ENCODE data around the gene PABPN1L. TPM values are rescaled to one million over a fixed set of nuclear protein-coding genes. Genes with fewer than 3 reads are reported as not detected.

Gene PABPN1L
- total and polyA plus RNA-seq, 10 of the 15 experiments (the other 5 are each of a cell fraction or from before 2014, with no cell fraction given) = not detected

DNA sequence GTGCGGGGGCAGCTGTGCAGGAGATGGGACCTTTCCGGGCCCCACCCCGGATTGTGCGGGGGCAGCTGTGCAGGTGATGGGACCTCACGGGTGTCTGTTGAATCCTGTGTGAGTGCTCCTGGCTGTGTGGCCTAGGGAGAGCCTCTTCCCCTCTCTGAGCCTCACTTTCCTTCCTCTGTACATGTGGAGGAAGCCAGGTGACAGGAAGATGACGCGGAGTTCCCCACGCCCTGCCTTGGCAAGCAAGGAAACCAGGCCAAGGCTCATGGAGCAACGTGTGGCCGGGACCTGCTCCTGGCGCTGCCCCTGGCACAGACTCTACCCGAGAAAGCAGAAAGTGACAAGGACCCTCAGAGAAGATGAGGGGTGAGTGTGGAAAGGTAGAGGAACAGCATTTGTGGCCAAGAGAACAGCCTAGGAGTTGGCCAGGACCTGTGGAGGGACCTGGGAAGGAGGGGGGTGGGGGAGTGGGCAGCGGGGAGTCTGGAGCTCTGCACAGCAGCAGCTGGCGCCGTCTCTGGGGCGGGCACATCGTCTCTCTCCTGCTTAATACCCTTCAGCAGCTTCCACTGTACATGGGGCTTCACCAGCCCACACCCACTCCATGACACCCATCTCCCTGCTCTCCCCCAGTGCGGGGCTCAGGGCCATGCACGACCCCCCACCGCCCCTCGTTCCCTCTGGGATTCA, 38.4 kb upstream of the PABPN1L start:
- intact Hi-C loops (cut with micrococcal nuclease; ENCODE audit: unreplicated experiment) (no loop called here), in situ Hi-C loops (cut with MboI) (no loop called here)
- BruUV-seq (replicated peaks) = no TSS peak
- Histone ChIP-seq H2AFZ (ENCODE audit: control insufficient read depth, low read depth, low read length) (no peak overlapping the region), H4K20me1 (ENCODE audit: control insufficient read depth, insufficient read depth) (peaks cover 3% of the 10 kb centered on the region; the same call in 1 of the 2 replicates), H3K4me2 (ENCODE audit: control insufficient read depth, insufficient read depth) (no peak overlapping the region), H3K27ac (ENCODE audit: control insufficient read depth, insufficient read depth) (no peak overlapping the region), H3K27me3 (replicated peaks in 1 of 2; ENCODE audit: control insufficient read depth in 2 of 2, insufficient read depth in 2 of 2, low read length in 1 of 2) (no peaks in the 10 kb centered on the region), H3K9ac (ENCODE audit: control insufficient read depth, insufficient read depth, low read length) (no peak overlapping the region), H3K4me1 (ENCODE audit: control insufficient read depth, insufficient read depth, low read length) (no peaks in the 10 kb centered on the region; the same call in 1 of the 2 replicates), H3K9me3 (replicated peaks; ENCODE audit: control insufficient read depth, insufficient read depth, low read length) (no peaks in the 10 kb centered on the region), H3K4me3 (no peak overlapping the region), H3K79me2 (ENCODE audit: control insufficient read depth, insufficient read depth, low read length) (no peaks in the 10 kb centered on the region; the same call in 1 of the 2 replicates), H3K36me3 (ENCODE audit: control insufficient read depth in 2 of 2, insufficient read depth in 2 of 2, low read length in 1 of 2) (no peaks in the 10 kb centered on the region; a peak in 2 of 4 replicates)
- ChIA-PET CTCF (no interaction called here), POLR2A (no interaction called here), RAD21 (ENCODE audit: unreplicated experiment) (no interaction called here), SMC1A (ENCODE audit: uncharacterized antibody, unreplicated experiment) (no interaction called here)
- FAIRE-seq (no peak), DNase-seq (ENCODE audit: low read depth, low spot score) (no peak), ATAC-seq (no peak)
- TF ChIP-seq TCF3 (IDR thresholded peaks at IDR 0.05; ENCODE audit: borderline replicate concordance, insufficient read depth, low read depth, low read length) = no peak
- whole genome bisulfite sequencing (ENCODE audit: insufficient coverage, insufficient replicate concordance, low lambda C conversion rate, missing lambda C conversion rate) = 82% methylated on average over 19 of the region's 21 CpGs

DNA sequence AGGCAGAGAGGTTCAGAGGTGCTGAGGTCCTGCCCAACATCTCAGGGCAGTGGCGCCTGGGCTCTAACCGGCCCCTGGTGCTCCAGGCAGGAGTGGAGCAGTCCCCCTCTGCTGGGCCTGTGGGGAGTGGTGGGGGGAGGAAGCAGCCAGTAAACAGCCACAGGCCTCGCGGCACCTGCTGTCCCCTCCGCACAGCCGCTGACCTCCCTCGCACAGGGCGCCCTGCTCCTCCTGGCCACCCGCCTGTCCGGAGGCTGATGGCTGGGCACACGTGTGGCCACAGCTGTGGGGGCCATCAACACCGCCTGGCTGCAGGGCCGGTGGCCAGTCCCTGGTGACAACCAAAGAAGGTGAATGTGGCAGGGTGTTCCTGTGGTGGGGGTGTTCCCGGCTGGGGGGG, 36.8 kb upstream of the PABPN1L start:
- H3K79me2 ChIP-seq (ENCODE audit: control insufficient read depth, insufficient read depth, low read length) = no peaks in the 10 kb centered on the region; the same call in 1 of the 2 replicates
- SMC1A ChIA-PET (ENCODE audit: uncharacterized antibody, unreplicated experiment) = no interaction called here
- in situ Hi-C loops (cut with MboI) (no loop called here), intact Hi-C loops (cut with micrococcal nuclease; ENCODE audit: unreplicated experiment) (no loop called here)
- ATAC-seq (no peak), FAIRE-seq (no peak), DNase-seq (ENCODE audit: low read depth, low spot score) (no peak)
- peaks cover 3% of the 10 kb centered on the region; the same call in 1 of the 2 replicates for H4K20me1 ChIP-seq (ENCODE audit: control insufficient read depth, insufficient read depth)
- POLR2A ChIA-PET = no interaction called here
- H3K4me1 ChIP-seq (ENCODE audit: control insufficient read depth, insufficient read depth, low read length) = no peaks in the 10 kb centered on the region; the same call in 1 of the 2 replicates
- no peaks in the 10 kb centered on the region for H3K27me3 ChIP-seq (replicated peaks in 1 of 2; ENCODE audit: control insufficient read depth in 2 of 2, insufficient read depth in 2 of 2, low read length in 1 of 2)
- no peaks in the 10 kb centered on the region for H3K9me3 ChIP-seq (replicated peaks; ENCODE audit: control insufficient read depth, insufficient read depth, low read length)
- CTCF ChIA-PET = no interaction called here
- H3K36me3 ChIP-seq (ENCODE audit: control insufficient read depth in 2 of 2, insufficient read depth in 2 of 2, low read length in 1 of 2) = no peaks in the 10 kb centered on the region; a peak in 3 of 4 replicates
- no peak overlapping the region for H3K4me2 ChIP-seq (ENCODE audit: control insufficient read depth, insufficient read depth)
- WGBS (ENCODE audit: insufficient coverage, insufficient replicate concordance, low lambda C conversion rate, missing lambda C conversion rate) = 91% methylated on average over 13 of the region's 14 CpGs
- no peak overlapping the region for H3K27ac ChIP-seq (ENCODE audit: control insufficient read depth, insufficient read depth)
- H2AFZ ChIP-seq (ENCODE audit: control insufficient read depth, low read depth, low read length) = no peak overlapping the region
- no TSS peak for BruUV-seq (replicated peaks)
- no peak overlapping the region for H3K4me3 ChIP-seq
- RAD21 ChIA-PET (ENCODE audit: unreplicated experiment) = no interaction called here
- no peak overlapping the region for H3K9ac ChIP-seq (ENCODE audit: control insufficient read depth, insufficient read depth, low read length)
- TF ChIP-seq IKZF2 (IDR thresholded peaks at IDR 0.05) (no peak), RUNX3 (IDR thresholded peaks at IDR 0.05; ENCODE audit: low read length) (no peak), CUX1 (IDR thresholded peaks at IDR 0.05; ENCODE audit: insufficient replicate concordance, low read depth, low read length) (no peak), ZBED1 (IDR thresholded peaks at IDR 0.05; ENCODE audit: borderline replicate concordance) (no peak), ATF2 (IDR thresholded peaks at IDR 0.05; ENCODE audit: low read length) (no peak), PKNOX1 (IDR thresholded peaks at IDR 0.05) (no peak)
